HL-60 (cell line): ENCODE measurements around the gene TSACC.

Source experiments
- DNase-seq, 2 experiments: peaks; one replicate each; pipeline ENCODE4 v3.0.0-alpha.2; 2010 to 2020; ENCODE audit warnings: low read depth in 1 of 2, low spot score in 1 of 2
- H3K27ac ChIP-seq: fragments of 250-450 bp; sonication (Bioruptor Pico); replicated peaks from 2 replicates; pipeline ENCODE4 v1.5.1; 2020; ENCODE audit warnings: mild to moderate bottlenecking, moderate library complexity
- H3K27me3 ChIP-seq: fragments of 250-450 bp; sonication (Bioruptor Pico); 2 replicates; pipeline ENCODE4 v1.5.1; 2021; ENCODE audit warnings: mild to moderate bottlenecking, moderate library complexity; ENCODE audit not compliant: insufficient read depth, poor library complexity, severe bottlenecking
- H3K4me3 ChIP-seq: replicated peaks from 2 replicates; pipeline ENCODE4 v1.5.1; 2011; ENCODE audit warnings: mild to moderate bottlenecking, control low read depth, low read length; ENCODE audit not compliant: insufficient read depth
- GABPA ChIP-seq: IDR thresholded peaks from 2 replicates; pipeline ENCODE4 v1.6.1; 2012; ENCODE audit warnings: low read depth
- POLR2AphosphoS5 ChIP-seq: IDR thresholded peaks from 2 replicates; pipeline ENCODE4 v1.6.1; 2012; ENCODE audit warnings: low read depth
- SPI1 ChIP-seq: IDR thresholded peaks from 2 replicates; pipeline ENCODE4 v1.6.1; 2012; ENCODE audit warnings: low read depth, mild to moderate bottlenecking, borderline replicate concordance
- TF ChIP-seq, protein P1 (sequence below): IDR thresholded peaks from 2 replicates; pipeline ENCODE4 v1.6.1; 2012; ENCODE audit warnings: low read depth; ENCODE audit not compliant: insufficient replicate concordance
- TF ChIP-seq, protein P2 (sequence below): IDR thresholded peaks from one replicate; pipeline ENCODE4 v1.5.1; 2011; ENCODE audit warnings: low read length, control low read depth, inconsistent platforms; ENCODE audit not compliant: insufficient read depth

The TSACC gene

DNA sequence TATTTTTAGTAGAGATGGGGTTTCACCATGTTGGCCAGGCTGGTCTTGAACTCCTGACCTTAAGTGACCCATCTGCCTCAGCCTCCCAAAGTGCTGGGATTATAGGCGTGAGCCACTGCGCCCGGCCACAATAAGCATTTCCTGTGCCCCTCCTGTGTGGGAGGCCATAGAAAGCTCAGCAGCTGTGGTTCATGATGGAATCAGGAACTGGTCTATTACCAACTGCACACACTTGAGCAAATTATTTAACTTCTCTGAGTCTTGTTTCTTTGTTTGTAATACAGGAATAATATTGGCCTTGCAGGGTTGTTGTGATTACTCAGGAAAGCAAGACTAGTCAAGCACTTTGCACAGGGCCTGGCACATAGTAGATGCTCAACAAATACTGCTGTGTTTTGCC lies 45.7 kb downstream of the TSACC start:
- H3K4me3 ChIP-seq: no peak overlapping the region
- H3K27ac ChIP-seq: no peak overlapping the region
- peak in 1 of 2 experiments; percentile 64 for DNase-seq
- TF ChIP-seq POLR2AphosphoS5: peak; percentile 51
- TF ChIP-seq GABPA: no peak
- TF ChIP-seq, protein P1, sequence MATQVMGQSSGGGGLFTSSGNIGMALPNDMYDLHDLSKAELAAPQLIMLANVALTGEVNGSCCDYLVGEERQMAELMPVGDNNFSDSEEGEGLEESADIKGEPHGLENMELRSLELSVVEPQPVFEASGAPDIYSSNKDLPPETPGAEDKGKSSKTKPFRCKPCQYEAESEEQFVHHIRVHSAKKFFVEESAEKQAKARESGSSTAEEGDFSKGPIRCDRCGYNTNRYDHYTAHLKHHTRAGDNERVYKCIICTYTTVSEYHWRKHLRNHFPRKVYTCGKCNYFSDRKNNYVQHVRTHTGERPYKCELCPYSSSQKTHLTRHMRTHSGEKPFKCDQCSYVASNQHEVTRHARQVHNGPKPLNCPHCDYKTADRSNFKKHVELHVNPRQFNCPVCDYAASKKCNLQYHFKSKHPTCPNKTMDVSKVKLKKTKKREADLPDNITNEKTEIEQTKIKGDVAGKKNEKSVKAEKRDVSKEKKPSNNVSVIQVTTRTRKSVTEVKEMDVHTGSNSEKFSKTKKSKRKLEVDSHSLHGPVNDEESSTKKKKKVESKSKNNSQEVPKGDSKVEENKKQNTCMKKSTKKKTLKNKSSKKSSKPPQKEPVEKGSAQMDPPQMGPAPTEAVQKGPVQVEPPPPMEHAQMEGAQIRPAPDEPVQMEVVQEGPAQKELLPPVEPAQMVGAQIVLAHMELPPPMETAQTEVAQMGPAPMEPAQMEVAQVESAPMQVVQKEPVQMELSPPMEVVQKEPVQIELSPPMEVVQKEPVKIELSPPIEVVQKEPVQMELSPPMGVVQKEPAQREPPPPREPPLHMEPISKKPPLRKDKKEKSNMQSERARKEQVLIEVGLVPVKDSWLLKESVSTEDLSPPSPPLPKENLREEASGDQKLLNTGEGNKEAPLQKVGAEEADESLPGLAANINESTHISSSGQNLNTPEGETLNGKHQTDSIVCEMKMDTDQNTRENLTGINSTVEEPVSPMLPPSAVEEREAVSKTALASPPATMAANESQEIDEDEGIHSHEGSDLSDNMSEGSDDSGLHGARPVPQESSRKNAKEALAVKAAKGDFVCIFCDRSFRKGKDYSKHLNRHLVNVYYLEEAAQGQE: no peak
- peak; percentile 78 for TF ChIP-seq SPI1
- TF ChIP-seq, protein P2, sequence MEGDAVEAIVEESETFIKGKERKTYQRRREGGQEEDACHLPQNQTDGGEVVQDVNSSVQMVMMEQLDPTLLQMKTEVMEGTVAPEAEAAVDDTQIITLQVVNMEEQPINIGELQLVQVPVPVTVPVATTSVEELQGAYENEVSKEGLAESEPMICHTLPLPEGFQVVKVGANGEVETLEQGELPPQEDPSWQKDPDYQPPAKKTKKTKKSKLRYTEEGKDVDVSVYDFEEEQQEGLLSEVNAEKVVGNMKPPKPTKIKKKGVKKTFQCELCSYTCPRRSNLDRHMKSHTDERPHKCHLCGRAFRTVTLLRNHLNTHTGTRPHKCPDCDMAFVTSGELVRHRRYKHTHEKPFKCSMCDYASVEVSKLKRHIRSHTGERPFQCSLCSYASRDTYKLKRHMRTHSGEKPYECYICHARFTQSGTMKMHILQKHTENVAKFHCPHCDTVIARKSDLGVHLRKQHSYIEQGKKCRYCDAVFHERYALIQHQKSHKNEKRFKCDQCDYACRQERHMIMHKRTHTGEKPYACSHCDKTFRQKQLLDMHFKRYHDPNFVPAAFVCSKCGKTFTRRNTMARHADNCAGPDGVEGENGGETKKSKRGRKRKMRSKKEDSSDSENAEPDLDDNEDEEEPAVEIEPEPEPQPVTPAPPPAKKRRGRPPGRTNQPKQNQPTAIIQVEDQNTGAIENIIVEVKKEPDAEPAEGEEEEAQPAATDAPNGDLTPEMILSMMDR: no peak
- H3K27me3 ChIP-seq: peaks cover 21% of the 10 kb centered on the region

DNA sequence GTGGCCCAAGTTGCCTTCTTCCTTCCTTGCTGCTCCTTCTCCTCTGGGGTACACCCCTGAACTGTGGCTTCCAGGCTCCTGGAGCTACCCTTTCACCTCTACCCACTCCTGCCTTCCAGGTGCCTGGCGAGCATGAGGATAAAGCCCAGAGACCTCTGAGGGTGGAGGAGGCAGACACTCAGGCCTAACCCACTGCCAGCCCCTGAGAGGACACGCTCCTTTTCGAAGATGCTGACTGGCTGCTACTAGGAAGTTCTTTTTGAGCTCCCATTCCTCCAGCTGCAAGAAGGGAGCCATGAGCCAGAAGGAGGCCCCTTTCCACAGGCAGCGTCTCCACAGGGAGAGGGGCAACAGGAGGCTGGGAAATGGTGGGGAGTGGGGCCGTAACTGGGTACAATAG lies 46.3 kb downstream of the TSACC start:
- TF ChIP-seq, protein P1: no peak
- TF ChIP-seq, protein P2: no peak
- TF ChIP-seq POLR2AphosphoS5: no peak
- no peak for TF ChIP-seq GABPA
- no peak for TF ChIP-seq SPI1
- DNase-seq: no peak
- H3K4me3 ChIP-seq: no peak overlapping the region
- H3K27me3 ChIP-seq: peaks cover 26% of the 10 kb centered on the region
- H3K27ac ChIP-seq: no peak overlapping the region

DNA sequence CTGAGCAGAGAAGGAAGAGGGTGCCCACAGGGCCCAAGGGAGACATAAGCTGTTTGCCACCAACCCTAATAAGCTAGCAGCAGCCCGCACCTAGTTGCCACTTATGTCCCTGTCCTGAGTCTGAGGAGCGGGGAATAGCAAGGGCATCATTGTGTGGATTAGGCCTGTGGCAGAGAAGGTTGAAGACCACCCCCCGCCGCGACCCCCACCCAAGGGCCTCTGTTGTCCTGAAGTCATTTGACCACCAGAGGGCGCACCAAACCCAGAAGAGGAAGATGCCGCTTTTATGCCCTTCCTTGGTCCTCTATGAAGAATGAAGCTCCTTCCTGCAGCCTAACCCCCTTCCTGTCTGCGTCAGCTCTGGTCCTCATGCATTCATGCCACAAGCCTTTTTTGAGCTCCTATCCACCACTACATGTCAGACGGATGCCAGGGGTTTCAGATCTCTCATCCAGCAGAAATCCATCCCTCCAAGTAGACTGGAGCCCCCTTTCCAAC lies 47.3 kb downstream of the TSACC start:
- peak; percentile 56 to 68 for DNase-seq
- H3K27ac ChIP-seq: no peak overlapping the region
- peaks cover 31% of the 10 kb centered on the region for H3K27me3 ChIP-seq
- no peak overlapping the region for H3K4me3 ChIP-seq
- TF ChIP-seq, protein P2: peak; percentile 82
- no peak for TF ChIP-seq POLR2AphosphoS5
